Muscle of leg (tissue), 11 donors: ENCODE measurements around the gene TSPAN11. TPM values are rescaled to one million over a fixed set of nuclear protein-coding genes. Genes with fewer than 3 reads are reported as not detected.
"Not testable (repeated sequence)": the region's sequence is repeated elsewhere in the genome, so short reads cannot be mapped to it uniquely, and the experiment has no call there.

ENCODE experiments used
- DNase-seq: peaks from one replicate; pipeline ENCODE4 v3.0.0; 2013
- H3K27ac ChIP-seq: one replicate; pipeline ENCODE4 v1.5.1; 2013; ENCODE audit warnings: mild to moderate bottlenecking, low read length, control low read depth
- H3K27me3 ChIP-seq: one replicate; pipeline ENCODE4 v1.6.1; 2013; ENCODE audit warnings: low read length; ENCODE audit not compliant: control insufficient read depth, insufficient read depth
- H3K36me3 ChIP-seq: one replicate; pipeline ENCODE4 v1.6.1; 2013; ENCODE audit warnings: low read length; ENCODE audit not compliant: control insufficient read depth, insufficient read depth
- H3K4me1 ChIP-seq: one replicate; pipeline ENCODE4 v1.6.1; 2013; ENCODE audit warnings: low read length; ENCODE audit not compliant: control insufficient read depth, insufficient read depth
- H3K4me3 ChIP-seq: one replicate; pipeline ENCODE4 v1.5.1; 2013; ENCODE audit warnings: low read length, control low read depth
- H3K9me3 ChIP-seq: replicated peaks from 2 replicates; pipeline ENCODE4 v1.6.1; 2013; ENCODE audit warnings: low read depth, low read length; ENCODE audit not compliant: control insufficient read depth
- WGBS: methylation state at CpG from one replicate; pipeline ENCODE4 v1.1.5; 2013; ENCODE audit warnings: missing lambda C conversion rate; ENCODE audit not compliant: insufficient coverage; 5-methylcytosine and 5-hydroxymethylcytosine counted together
- polyA plus RNA-seq, 8 donors: library from polyadenylated mRNA; unstranded; fragments of 120-200 nt; gene quantifications; one replicate each; pipeline versions ENCODE4 v1.2.1 to v1.2.3, GENCODE V29; 2013; ENCODE audit warnings: inconsistent platforms in 1 of 8, low replicate concordance in 1 of 8; ENCODE audit not compliant: insufficient read length in 8 of 8, insufficient read depth in 1 of 8
- total RNA-seq: library from RNA; stranded (reverse); fragments of 120-200 nt; gene quantifications from one replicate; pipeline ENCODE4 v1.2.4, GENCODE V29; 2013

Gene TSPAN11
- total and polyA plus RNA-seq, 9 donors = 4.7 to 19.6 (median 9.1) TPM

GRCh38 chr12:30887226-30887625 lies 39.3 kb upstream of the TSPAN11 start:
- H3K4me1 ChIP-seq = no peaks in the 10 kb centered on the region

GRCh38 chr12:30888241-30888640 lies 38.3 kb upstream of the TSPAN11 start:
- H3K9me3 ChIP-seq = peaks cover 14% of the 10 kb centered on the region
- H3K4me1 ChIP-seq = no peaks in the 10 kb centered on the region
- H3K4me3 ChIP-seq = no peak overlapping the region
- H3K27me3 ChIP-seq = no peaks in the 10 kb centered on the region
- H3K27ac ChIP-seq = no peak overlapping the region
- H3K36me3 ChIP-seq = no peaks in the 10 kb centered on the region
- no peak for DNase-seq

More at GRCh38 chr12:30887226-30887625, 39.3 kb upstream of the TSPAN11 start:
- peaks cover 14% of the 10 kb centered on the region for H3K9me3 ChIP-seq
- no peaks in the 10 kb centered on the region for H3K27me3 ChIP-seq
- H3K4me3 ChIP-seq = no peak overlapping the region
- no peak overlapping the region for H3K27ac ChIP-seq
- no peaks in the 10 kb centered on the region for H3K36me3 ChIP-seq
- DNase-seq = no peak

DNA sequence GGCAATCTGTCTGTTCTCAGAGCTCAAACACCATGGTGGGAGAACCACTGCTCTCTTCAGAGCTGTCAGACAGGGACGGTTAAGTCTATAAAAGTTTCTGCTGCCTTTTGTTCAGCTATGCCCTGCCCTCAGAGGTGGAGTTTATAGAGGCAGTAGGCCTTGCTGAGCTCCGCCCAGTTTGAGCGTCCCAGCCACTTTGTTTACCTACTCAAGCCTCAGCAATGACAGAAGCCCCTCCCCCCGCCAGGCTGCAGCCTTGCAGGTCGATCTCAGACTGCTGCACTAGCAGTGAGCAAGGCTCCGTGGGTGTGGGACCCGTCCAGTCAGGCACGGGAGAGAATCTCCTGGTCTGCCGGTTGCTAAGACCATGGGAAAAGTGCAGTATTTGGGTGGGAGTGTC lies 32.0 kb upstream of the TSPAN11 start:
- H3K4me3 ChIP-seq, H3K36me3 ChIP-seq, H3K4me1 ChIP-seq, H3K27me3 ChIP-seq, DNase-seq, H3K9me3 ChIP-seq, H3K27ac ChIP-seq: not testable (repeated sequence)
- 54% methylated on average over 5 of the region's 9 CpGs for WGBS

- Histone ChIP-seq H3K36me3 (no peaks in the 10 kb centered on the region), H3K27me3 (no peaks in the 10 kb centered on the region), H3K9me3 (no peaks in the 10 kb centered on the region), H3K4me1 (no peaks in the 10 kb centered on the region), H3K4me3 (no peak overlapping the region), H3K27ac (no peak overlapping the region)
- 33% methylated on average over 3 of the region's 3 CpGs for WGBS
- peak; percentile 58 for DNase-seq
Measured at GRCh38 chr12:30896461-30896860, 30.1 kb upstream of the TSPAN11 start.

- WGBS = 38% methylated on average over 1 of the region's 1 CpG
- no peaks in the 10 kb centered on the region for H3K27me3 ChIP-seq
- H3K4me1 ChIP-seq = no peaks in the 10 kb centered on the region
- no peaks in the 10 kb centered on the region for H3K36me3 ChIP-seq
- no peak for DNase-seq
- H3K27ac ChIP-seq = no peak overlapping the region
- H3K9me3 ChIP-seq = no peaks in the 10 kb centered on the region
- H3K4me3 ChIP-seq = no peak overlapping the region
Measured at GRCh38 chr12:30898846-30899245, 27.7 kb upstream of the TSPAN11 start.

DNA sequence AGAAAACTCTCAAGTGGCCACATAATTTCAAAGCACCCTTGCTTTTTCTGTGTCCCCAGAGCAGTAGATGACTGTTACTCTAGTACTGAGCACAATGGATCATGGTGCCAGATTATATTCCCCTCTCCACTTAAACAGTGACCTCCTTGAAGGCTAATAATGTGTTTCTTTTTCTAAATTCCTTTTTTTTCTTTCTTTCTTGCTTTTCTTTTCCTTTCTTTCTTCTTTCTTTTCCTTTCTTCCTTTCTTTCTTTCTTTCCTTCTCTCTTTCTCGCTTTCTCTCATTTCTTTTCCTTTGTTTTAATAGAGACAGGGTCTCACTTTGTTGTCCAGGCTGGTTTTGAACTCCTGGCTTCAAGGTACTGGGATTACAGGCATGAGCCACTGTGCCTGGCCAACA lies 26.2 kb upstream of the TSPAN11 start:
- WGBS = no CpG with 5 or more reads among the region's 1 CpG
- H3K4me3 ChIP-seq = no peak overlapping the region
- no peak overlapping the region for H3K27ac ChIP-seq
- H3K9me3 ChIP-seq = no peaks in the 10 kb centered on the region
- H3K27me3 ChIP-seq = no peaks in the 10 kb centered on the region
- no peak for DNase-seq
- no peaks in the 10 kb centered on the region for H3K4me1 ChIP-seq
- no peaks in the 10 kb centered on the region for H3K36me3 ChIP-seq

DNA sequence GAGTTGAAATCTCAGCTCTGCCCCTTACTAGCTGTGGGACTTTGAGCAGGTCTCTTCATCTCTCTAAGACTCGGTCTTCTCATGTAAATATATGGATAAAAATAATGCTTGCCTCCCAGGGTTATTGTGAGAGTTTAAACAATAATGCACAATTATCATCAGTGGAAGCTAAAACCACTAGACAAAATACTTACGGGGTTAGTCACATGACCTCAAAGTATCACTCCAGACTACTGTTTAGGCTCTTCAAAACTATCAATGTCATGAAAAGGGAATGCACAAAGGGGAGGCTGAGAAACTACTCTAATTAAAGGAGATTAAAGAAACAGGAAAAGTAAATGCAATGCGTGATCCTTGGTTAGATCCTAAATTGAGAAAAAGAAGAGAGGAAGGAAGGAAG lies 24.5 kb upstream of the TSPAN11 start:
- Histone ChIP-seq H3K27ac (no peak overlapping the region), H3K4me1 (peaks cover 3% of the 10 kb centered on the region), H3K4me3 (no peak overlapping the region), H3K9me3 (no peaks in the 10 kb centered on the region), H3K36me3 (no peaks in the 10 kb centered on the region), H3K27me3 (no peaks in the 10 kb centered on the region)
- DNase-seq = no peak
- WGBS = no CpG with 5 or more reads among the region's 3 CpGs

DNA sequence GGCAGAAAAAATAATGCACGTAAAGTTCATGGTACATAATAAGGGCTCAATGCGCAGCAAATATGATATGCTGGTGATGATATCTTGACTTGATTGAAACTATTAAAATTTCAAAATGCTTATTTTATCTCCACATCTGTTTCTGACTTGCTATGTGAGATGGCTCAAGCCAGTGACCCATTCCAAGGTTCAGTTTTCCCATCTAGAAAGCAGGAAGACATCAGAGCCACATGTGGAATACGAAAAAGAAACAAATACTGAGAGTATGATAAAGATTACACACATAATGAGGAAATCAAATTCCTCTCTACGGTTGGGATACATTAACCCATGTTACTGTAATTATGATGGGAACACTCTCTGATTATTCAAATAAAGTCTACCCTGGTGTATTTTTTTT lies 24.0 kb upstream of the TSPAN11 start:
- H3K4me3 ChIP-seq = no peak overlapping the region
- no peaks in the 10 kb centered on the region for H3K36me3 ChIP-seq
- H3K9me3 ChIP-seq = no peaks in the 10 kb centered on the region
- no CpG with 5 or more reads among the region's 4 CpGs for WGBS
- peak; percentile 53 for DNase-seq
- peaks cover 3% of the 10 kb centered on the region for H3K4me1 ChIP-seq
- H3K27me3 ChIP-seq = no peaks in the 10 kb centered on the region
- no peak overlapping the region for H3K27ac ChIP-seq

DNA sequence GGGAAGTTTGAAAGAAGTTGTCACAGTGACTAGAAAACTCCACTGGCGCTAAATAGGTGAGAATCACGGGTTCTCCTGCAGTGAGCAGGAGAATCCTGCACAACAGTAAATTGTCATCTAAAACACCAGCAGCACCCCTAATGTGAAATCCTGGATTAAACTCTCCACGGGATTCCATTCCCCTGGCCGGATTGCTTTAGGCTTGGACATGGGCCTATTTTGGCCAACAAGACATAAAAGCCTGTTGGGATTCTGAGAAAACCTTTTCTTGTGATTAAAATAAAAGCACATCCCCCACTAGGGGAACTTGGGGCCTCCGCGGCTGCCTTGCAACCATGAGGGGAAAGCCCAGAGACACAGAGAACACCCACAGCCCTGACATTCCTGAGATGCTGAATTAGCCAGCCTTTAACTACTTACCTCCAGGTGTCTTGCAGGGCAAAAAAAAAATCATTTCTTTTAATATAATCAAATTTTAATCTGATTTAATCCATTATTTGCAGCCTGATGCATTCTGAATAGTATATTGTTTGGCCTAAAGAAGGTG lies 21.0 kb upstream of the TSPAN11 start:
- Histone ChIP-seq H3K4me3 (no peak overlapping the region), H3K36me3 (no peaks in the 10 kb centered on the region), H3K4me1 (peaks cover 18% of the 10 kb centered on the region), H3K27ac (no peak overlapping the region), H3K27me3 (no peaks in the 10 kb centered on the region), H3K9me3 (no peaks in the 10 kb centered on the region)
- WGBS = 60% methylated on average over 1 of the region's 6 CpGs
- no peak for DNase-seq

- peak overlapping the region; percentile 90 for H3K27ac ChIP-seq
- no peaks in the 10 kb centered on the region for H3K36me3 ChIP-seq
- peaks cover 24% of the 10 kb centered on the region for H3K4me1 ChIP-seq
- peak; percentile 58 for DNase-seq
- no peaks in the 10 kb centered on the region for H3K9me3 ChIP-seq
- no CpG with 5 or more reads among the region's 4 CpGs for WGBS
- H3K27me3 ChIP-seq = no peaks in the 10 kb centered on the region
- H3K4me3 ChIP-seq = no peak overlapping the region
Measured at GRCh38 chr12:30908076-30908721, 18.3 kb upstream of the TSPAN11 start.
